Activated CD4-positive, CD25-positive, alpha-beta regulatory T cell treated with anti-CD3 and anti-CD28 coated beads, Interleukin-2, amount 50 U/mL, for 72 hours (primary cell): ENCODE data around the gene COX15.
"Not testable (repeated sequence)": the region's sequence is repeated elsewhere in the genome, so short reads cannot be mapped to it uniquely, and the experiment has no call there.

Source experiments
- DNase-seq: peaks from one replicate; pipeline ENCODE4 v3.0.0; 2021

Gene COX15

GRCh38 chr10:99740260-99740659 is 8.3 kb upstream of the COX15 start:
- DNase-seq: no peak

GRCh38 chr10:99734111-99734510 is 2.2 kb upstream of the COX15 start:
- not testable (repeated sequence) for DNase-seq

GRCh38 chr10:99733366-99733765 is 1.4 kb upstream of the COX15 start:
- DNase-seq: no peak

DNA sequence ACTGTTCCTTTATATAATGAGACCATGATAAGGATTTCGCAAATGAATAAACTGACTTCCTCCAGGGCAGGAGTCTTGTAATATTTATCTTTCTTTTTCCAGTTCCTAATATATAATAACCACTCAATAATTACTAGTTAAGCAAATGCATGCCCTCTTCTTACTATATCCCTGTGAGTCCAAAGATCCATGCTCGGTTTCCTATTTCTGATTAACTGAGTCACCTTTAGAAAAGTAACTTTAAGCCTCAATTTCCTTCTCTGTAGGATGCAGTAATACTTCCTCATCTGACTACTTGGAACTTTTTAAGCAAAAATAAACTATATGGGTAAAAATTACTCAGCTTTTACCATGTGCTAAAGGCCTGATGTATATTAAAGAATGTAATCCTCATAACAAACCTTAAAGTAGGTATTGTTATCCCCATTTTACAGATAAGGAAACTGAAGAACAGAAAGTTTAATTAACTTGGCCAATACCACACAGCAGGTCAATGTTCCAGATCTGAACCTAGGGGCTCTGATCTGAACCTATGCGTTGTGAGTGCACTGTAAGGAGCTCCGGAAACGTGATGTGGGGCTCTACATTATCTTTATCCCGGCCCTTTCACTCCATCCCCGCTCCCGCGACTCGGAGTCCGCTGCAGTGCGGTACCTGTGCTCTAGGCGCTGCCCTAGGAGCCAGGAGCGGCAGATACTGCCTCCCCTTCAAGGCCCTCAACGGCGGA is 458 bp downstream of the COX15 start:
- no peak for DNase-seq

GRCh38 chr10:99730026-99730425 is 1.9 kb downstream of the COX15 start:
- no peak for DNase-seq

DNA sequence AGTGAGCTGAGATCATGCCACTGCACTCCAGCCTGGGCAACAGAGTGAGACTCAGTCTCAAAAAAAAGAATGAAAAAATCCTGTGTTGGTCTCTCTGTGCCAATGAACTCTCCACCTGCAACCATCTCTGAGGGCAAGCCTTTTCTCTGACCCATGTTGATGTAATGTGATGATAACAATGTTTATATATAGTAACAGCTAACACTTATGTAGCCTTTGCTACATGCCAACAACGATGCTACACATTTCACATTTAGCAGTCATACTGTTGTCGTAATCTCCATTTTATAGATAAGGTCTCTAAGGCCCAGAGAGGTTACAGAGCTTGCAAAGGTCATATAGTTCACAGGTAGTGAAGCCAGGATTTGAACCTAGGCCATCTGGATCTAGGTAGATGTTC is 11.5 kb downstream of the COX15 start:
- DNase-seq: no peak

GRCh38 chr10:99714446-99714845 is 17.5 kb downstream of the COX15 start:
- DNase-seq: no peak

GRCh38 chr10:99711129-99711719 is 20.7 kb downstream of the COX15 start:
- DNase-seq: no peak

GRCh38 chr10:99709480-99710229 is 22.3 kb downstream of the COX15 start:
- DNase-seq: no peak

- no peak for DNase-seq
Measured at GRCh38 chr10:99708428-99709012, 23.4 kb downstream of the COX15 start.

DNA sequence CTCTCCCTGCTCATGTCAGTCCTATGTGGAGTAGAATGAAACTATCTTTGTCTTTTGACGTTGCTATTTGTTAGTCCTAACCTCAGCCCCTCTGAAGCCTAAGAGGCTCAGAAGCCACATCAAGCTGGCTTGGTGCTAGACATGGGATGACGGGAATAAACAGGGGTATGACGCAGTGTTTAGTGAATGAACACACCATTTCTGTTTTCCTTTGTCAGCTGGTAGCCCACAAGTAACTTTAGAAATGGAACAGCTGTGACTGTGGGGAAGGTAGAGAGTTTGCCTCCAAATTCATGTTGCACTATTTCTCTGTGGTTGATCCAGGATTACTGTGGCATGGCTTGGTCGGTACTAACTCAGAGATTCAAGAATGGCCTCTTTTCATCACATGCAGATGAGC is 31.3 kb downstream of the COX15 start:
- no peak for DNase-seq

DNA sequence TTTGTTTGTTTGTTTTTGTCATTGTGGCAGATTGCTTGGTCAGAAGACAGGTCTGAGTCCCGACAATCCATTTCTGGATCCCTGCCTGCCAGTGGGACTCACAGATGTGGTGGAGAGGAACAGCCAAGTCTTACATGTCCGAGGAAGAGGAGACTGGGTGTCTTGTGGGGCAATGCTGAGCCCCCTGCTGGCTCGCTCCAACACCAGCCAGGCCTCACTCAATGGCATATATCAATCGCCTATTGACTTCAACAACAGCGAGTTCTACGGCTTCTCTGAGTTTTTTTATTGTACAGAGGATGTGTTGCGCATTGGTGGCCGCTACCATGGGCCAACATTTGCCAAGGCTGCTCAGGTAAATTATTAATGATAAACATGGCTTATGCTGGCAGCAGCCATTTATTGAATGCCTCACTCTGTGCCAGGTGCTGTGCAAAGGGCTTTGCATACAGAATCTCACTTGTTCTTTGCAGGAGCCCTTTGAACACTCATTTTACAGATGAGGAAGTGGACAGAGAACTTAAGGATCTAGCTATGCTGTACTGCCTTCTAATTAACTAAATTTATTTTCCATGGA is 33.3 kb downstream of the COX15 start:
- no peak for DNase-seq

GRCh38 chr10:99695761-99696160 is 36.2 kb downstream of the COX15 start:
- no peak for DNase-seq

DNA sequence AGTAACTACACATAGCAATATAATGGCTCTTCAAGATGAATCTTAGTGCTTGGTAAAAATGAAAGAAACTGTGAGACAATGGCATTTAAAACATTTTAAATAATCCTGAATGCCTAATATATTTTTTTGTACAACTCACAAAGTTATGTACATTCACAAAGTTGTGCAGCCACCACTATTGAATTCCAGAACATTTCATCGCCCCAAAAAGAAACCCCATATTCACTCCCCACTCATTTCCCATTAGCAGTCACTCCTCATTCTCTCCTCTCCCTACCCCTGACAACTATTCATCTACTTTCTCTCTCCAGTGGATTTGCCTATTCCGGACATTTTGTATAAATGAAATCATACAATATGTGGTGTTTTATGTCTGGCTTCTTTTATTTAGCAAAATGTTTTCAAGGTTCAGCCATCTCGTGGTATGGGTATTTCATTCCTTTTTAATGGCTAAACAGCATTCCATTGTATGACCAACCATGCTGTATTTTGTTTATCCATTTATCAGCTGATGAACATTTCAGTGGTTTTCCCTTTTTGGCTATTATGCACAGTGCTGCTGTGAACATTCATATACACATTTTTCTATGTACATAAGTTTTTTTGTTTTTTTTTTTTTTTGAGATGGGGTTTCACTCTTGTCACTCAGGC is 37.9 kb downstream of the COX15 start:
- DNase-seq: no peak

- DNase-seq: no peak
Measured at GRCh38 chr10:99689461-99689860, 42.5 kb downstream of the COX15 start.

DNA sequence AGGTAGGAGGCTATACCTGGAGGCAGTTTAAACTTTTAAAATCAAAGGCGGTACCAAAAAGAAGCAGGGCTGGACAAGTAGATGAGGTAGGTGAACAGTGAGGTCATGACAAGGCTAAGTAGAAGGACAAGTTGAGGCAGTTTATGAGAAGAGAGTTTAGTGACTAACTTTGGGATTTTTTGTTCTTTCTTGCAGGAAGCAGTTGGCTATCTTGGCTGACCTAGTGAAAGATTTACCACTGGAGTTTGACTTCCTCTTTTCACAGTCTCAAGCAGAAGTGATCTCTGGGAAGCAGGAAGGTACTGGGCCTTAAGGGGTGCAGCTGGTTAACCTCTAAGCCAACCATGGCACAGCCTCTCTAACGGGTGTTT is 46.3 kb downstream of the COX15 start:
- no peak for DNase-seq

DNA sequence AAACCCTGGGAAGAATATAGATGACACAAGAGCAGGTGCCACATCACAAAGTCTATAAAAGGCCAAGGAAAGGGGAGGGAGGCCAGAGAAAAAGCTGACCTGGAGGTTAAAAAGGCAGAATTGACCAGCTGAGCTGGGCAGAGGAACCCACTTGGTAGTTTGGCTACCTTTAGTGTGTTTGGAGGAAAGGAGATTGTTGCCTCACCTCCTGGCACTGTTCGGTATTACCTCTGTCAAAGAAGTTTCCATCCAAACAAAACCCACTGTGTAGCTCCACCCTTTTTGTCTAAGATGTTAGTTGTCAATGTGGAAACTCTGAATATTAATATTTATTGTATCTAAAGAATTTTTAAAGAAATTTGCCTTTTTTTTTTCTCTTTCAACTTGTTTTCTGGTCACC is 49.2 kb downstream of the COX15 start:
- no peak for DNase-seq
